Keratinocyte (primary cell): ENCODE data around the gene RBMS3.

Source experiments
- CTCF ChIP-seq, 3 experiments: IDR thresholded peaks in 1 of 3; conservative IDR thresholded peaks in 1 of 3; optimal IDR thresholded peaks in 1 of 3; 2 replicates in 2 of 3; 3 replicates in 1 of 3; pipeline versions ENCODE3 to v1.5.1; 2011; ENCODE audit warnings: low read length in 3 of 3, mild to moderate bottlenecking in 3 of 3, moderate library complexity in 2 of 3, control low read depth in 1 of 3, inconsistent platforms in 1 of 3; ENCODE audit not compliant: insufficient read depth in 2 of 3; ENCODE audit errors: extremely low read depth in 1 of 3
- EZH2 ChIP-seq: IDR thresholded peaks from one replicate; pipeline ENCODE4 v1.6.1; 2012; ENCODE audit warnings: inconsistent platforms, mild to moderate bottlenecking, low read length, moderate library complexity

DNA sequence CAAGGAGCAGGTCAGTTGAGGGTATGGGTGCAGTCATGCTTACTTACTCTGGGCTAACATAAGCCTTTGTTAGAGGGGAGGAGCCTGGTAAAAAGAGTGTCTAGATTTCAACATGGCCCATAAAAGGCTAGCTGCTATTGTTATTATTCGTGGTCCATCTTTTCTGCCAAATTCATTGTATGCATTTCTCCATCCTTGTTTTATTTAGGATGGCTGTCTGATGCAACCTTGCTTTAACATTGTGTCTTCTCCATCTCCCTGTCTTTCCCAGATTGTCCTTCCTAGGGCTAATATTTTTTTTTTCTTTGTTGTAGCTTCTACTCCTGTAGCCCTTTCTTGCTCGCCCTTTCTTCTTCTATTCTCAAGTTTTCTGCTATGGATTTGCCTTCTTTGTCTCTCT is 12.6 kb downstream of the RBMS3 start:
- no peak for TF ChIP-seq CTCF (optimal IDR thresholded peaks at IDR 0.05 in 1 of 3, IDR thresholded peaks at IDR 0.05 in 1 of 3, conservative IDR thresholded peaks at IDR 0.05 in 1 of 3; ENCODE audit: extremely low read depth in 1 of 3, insufficient read depth in 2 of 3, low read length in 3 of 3)
- no peak for TF ChIP-seq EZH2
